Vagina (tissue), 2 donors: ENCODE results near the gene ATP7A. TPM values are rescaled to one million over a fixed set of nuclear protein-coding genes. Genes with fewer than 3 reads are reported as not detected.

Experiments used
- DNase-seq, 2 donors: peaks; one replicate each; pipeline ENCODE4 v3.0.0-alpha.2; 2017; ENCODE audit errors: extremely low spot score in 2 of 2
- H3K27ac ChIP-seq: fragments of 200-600 bp; sonication (generic); one replicate; pipeline ENCODE4 v1.5.1; 2019
- H3K27me3 ChIP-seq: fragments of 200-600 bp; sonication (generic); one replicate; pipeline ENCODE4 v1.5.1; 2019
- H3K36me3 ChIP-seq, 2 donors: fragments of 200-600 bp; sonication (generic); one replicate each; pipeline ENCODE4 v1.5.1; 2017 to 2019
- H3K4me1 ChIP-seq: fragments of 200-600 bp; sonication (generic); one replicate; pipeline ENCODE4 v1.5.1; 2019
- H3K4me3 ChIP-seq, 2 donors: fragments of 200-600 bp; sonication (generic); 1 replicate in 1 of 2; 2 replicates in 1 of 2; pipeline ENCODE4 v1.5.1; 2016 to 2019
- H3K9me3 ChIP-seq: fragments of 200-600 bp; sonication (generic); one replicate; pipeline ENCODE4 v1.5.1; 2019
- CTCF ChIP-seq, 3 experiments: fragments of 450-650 bp in 2 of 3; fragments of 200-600 bp in 1 of 3; sonication (generic) in 1 of 3; IDR thresholded peaks; one replicate each; pipeline ENCODE4 v1.5.1; 2017 to 2019; ENCODE audit warnings: antibody characterized with exemption in 3 of 3, mild to moderate bottlenecking in 2 of 3, moderate library complexity in 2 of 3
- POLR2A ChIP-seq, 2 donors: fragments of 450-650 bp; IDR thresholded peaks; one replicate each; pipeline ENCODE4 v1.6.1; 2017; ENCODE audit warnings: antibody characterized with exemption in 2 of 2, mild to moderate bottlenecking in 2 of 2, moderate library complexity in 2 of 2
- POLR2AphosphoS5 ChIP-seq, 2 donors: sonication (generic); formaldehyde crosslinking; IDR thresholded peaks; one replicate each; pipeline ENCODE4 v1.9.0; 2017; ENCODE audit warnings: antibody characterized with exemption in 2 of 2, mild to moderate bottlenecking in 2 of 2, low read depth in 1 of 2; ENCODE audit not compliant: insufficient read depth in 1 of 2
- intact Hi-C: fragments of 100-400 bp; cut with DNase I; formaldehyde crosslinking; loops from one replicate; pipeline ENCODE4 v1.15.1; 2023
- total RNA-seq: library from RNA; depleted of rRNA; stranded (reverse); fragments of >200 nt; gene quantifications from one replicate; pipeline ENCODE4 v1.2.3, GENCODE V29; 2016

The ATP7A gene
- total RNA-seq, 1 donor from 2014 or later = 8.1 TPM

GRCh38 chrX:77952173-77952572, 41.7 kb downstream of the ATP7A start:
- Histone ChIP-seq H3K27me3 (no peaks in the 10 kb centered on the region), H3K4me1 (peaks cover 5% of the 10 kb centered on the region), H3K36me3 (no peaks in the 10 kb centered on the region), H3K27ac (no peak overlapping the region), H3K4me3 (no peak overlapping the region), H3K9me3 (no peaks in the 10 kb centered on the region)
- DNase-seq = no peak
- intact Hi-C loops = no loop called here
- no peak for TF ChIP-seq CTCF (IDR thresholded peaks at IDR 0.05)
- no peak for TF ChIP-seq POLR2A (IDR thresholded peaks at IDR 0.05)
- TF ChIP-seq POLR2AphosphoS5 (IDR thresholded peaks at IDR 0.05; ENCODE audit: insufficient read depth in 1 of 2, low read depth in 1 of 2) = no peak

- Histone ChIP-seq H3K27me3 (no peaks in the 10 kb centered on the region), H3K9me3 (no peaks in the 10 kb centered on the region), H3K4me1 (peaks cover 5% of the 10 kb centered on the region), H3K4me3 (no peak overlapping the region), H3K36me3 (no peaks in the 10 kb centered on the region), H3K27ac (no peak overlapping the region)
- intact Hi-C loops = no loop called here
- no peak for DNase-seq
- TF ChIP-seq CTCF (IDR thresholded peaks at IDR 0.05) (no peak), POLR2AphosphoS5 (IDR thresholded peaks at IDR 0.05; ENCODE audit: insufficient read depth in 1 of 2, low read depth in 1 of 2) (no peak), POLR2A (IDR thresholded peaks at IDR 0.05) (no peak)
Observed at GRCh38 chrX:77953302-77953701, 42.8 kb downstream of the ATP7A start.

GRCh38 chrX:77953708-77954107, 43.2 kb downstream of the ATP7A start:
- Histone ChIP-seq H3K27ac (no peak overlapping the region), H3K36me3 (no peaks in the 10 kb centered on the region), H3K27me3 (no peaks in the 10 kb centered on the region), H3K9me3 (no peaks in the 10 kb centered on the region), H3K4me1 (peaks cover 5% of the 10 kb centered on the region), H3K4me3 (no peak overlapping the region)
- TF ChIP-seq CTCF (IDR thresholded peaks at IDR 0.05) (no peak), POLR2A (IDR thresholded peaks at IDR 0.05) (no peak), POLR2AphosphoS5 (IDR thresholded peaks at IDR 0.05; ENCODE audit: insufficient read depth in 1 of 2, low read depth in 1 of 2) (no peak)
- DNase-seq = no peak
- intact Hi-C loops = no loop called here

GRCh38 chrX:77960567-77960966, 50.1 kb downstream of the ATP7A start:
- intact Hi-C loops = no loop called here
- Histone ChIP-seq H3K4me1 (no peaks in the 10 kb centered on the region), H3K9me3 (no peaks in the 10 kb centered on the region), H3K36me3 (no peaks in the 10 kb centered on the region), H3K27me3 (no peaks in the 10 kb centered on the region), H3K4me3 (no peak overlapping the region), H3K27ac (no peak overlapping the region)
- no peak for DNase-seq
- TF ChIP-seq CTCF (IDR thresholded peaks at IDR 0.05) (no peak), POLR2A (IDR thresholded peaks at IDR 0.05) (no peak), POLR2AphosphoS5 (IDR thresholded peaks at IDR 0.05; ENCODE audit: insufficient read depth in 1 of 2, low read depth in 1 of 2) (no peak)

- Histone ChIP-seq H3K36me3 (no peaks in the 10 kb centered on the region), H3K4me3 (no peak overlapping the region), H3K9me3 (no peaks in the 10 kb centered on the region), H3K4me1 (no peaks in the 10 kb centered on the region), H3K27me3 (no peaks in the 10 kb centered on the region), H3K27ac (no peak overlapping the region)
- no peak for DNase-seq
- intact Hi-C loops = no loop called here
- no peak for TF ChIP-seq POLR2A (IDR thresholded peaks at IDR 0.05)
- no peak for TF ChIP-seq CTCF (IDR thresholded peaks at IDR 0.05)
- TF ChIP-seq POLR2AphosphoS5 (IDR thresholded peaks at IDR 0.05; ENCODE audit: insufficient read depth in 1 of 2, low read depth in 1 of 2) = no peak
Observed at GRCh38 chrX:77961063-77961462, 50.6 kb downstream of the ATP7A start.
